Glutamatergic neuron (in vitro differentiated cells): ENCODE measurements around the gene LIN9. TPM values are rescaled to one million over a fixed set of nuclear protein-coding genes. Genes with fewer than 3 reads are reported as not detected.
A peak's percentile ranks its signal among the peaks of the same experiment; 100 is the strongest.

ENCODE experiments used
- DNase-seq: peaks from one replicate; pipeline ENCODE4 v3.0.0; 2022
- H3K27ac Mint-ChIP-seq: one replicate; pipeline ENCODE4 v1.8.0; 2020; ENCODE audit warnings: mild to moderate bottlenecking, mixed read lengths, inconsistent platforms; ENCODE audit not compliant: unreplicated experiment
- H3K27me3 Mint-ChIP-seq: one replicate; pipeline ENCODE4 v1.8.0; 2020; ENCODE audit warnings: mild to moderate bottlenecking, moderate library complexity, mixed read lengths, inconsistent platforms; ENCODE audit not compliant: unreplicated experiment
- H3K36me3 Mint-ChIP-seq: one replicate; pipeline ENCODE4 v1.8.0; 2020; ENCODE audit warnings: mild to moderate bottlenecking, mixed read lengths, inconsistent platforms; ENCODE audit not compliant: unreplicated experiment
- H3K4me1 Mint-ChIP-seq: one replicate; pipeline ENCODE4 v1.8.0; 2020; ENCODE audit warnings: mild to moderate bottlenecking, low read depth, mixed read lengths, inconsistent platforms; ENCODE audit not compliant: unreplicated experiment
- H3K4me3 Mint-ChIP-seq: one replicate; pipeline ENCODE4 v1.8.0; 2020; ENCODE audit warnings: mild to moderate bottlenecking, mixed read lengths, inconsistent platforms; ENCODE audit not compliant: unreplicated experiment
- H3K9me3 Mint-ChIP-seq: one replicate; pipeline ENCODE4 v1.8.0; 2020; ENCODE audit warnings: mild to moderate bottlenecking, moderate library complexity, mixed read lengths, inconsistent platforms; ENCODE audit not compliant: unreplicated experiment
- total RNA-seq: library from RNA; stranded (reverse); fragmentation: NEBNext Ultra II Directional; extraction: Animal tissue kit (Norgen Biotek cat#: 25700); gene quantifications from one replicate; pipeline ENCODE4 v1.2.1, GENCODE V29; 2021; ENCODE audit not compliant: unreplicated experiment
- TF ChIP-seq, protein P1 (sequence below): fragments of 200-600 bp; sonication (generic); IDR thresholded peaks from one replicate; pipeline ENCODE4 v1.5.0; 2021; ENCODE audit not compliant: partially characterized antibody, unreplicated experiment

Gene LIN9
- total RNA-seq, 1 donor from 2014 or later, result 7.1 TPM

DNA sequence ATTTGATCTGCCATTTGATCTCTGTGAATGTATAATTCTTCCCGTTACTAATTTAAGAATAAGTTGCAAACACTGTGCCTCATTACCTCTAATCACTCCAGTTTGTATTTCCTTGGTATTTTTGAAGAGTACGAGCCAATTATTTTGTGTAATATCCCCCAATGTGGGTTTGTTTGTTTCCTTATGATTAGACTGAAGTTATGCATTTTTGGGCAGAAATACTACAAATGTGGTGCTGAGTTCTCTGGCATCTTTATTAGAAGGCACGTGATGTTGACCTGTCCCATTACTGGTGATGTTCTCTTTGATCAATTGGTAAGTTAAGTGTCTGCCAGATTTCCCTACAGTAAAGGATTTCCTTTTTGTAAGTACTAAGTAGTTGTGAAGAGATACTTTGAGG is 75.2 kb downstream of the LIN9 start:
- TF ChIP-seq, protein P1, sequence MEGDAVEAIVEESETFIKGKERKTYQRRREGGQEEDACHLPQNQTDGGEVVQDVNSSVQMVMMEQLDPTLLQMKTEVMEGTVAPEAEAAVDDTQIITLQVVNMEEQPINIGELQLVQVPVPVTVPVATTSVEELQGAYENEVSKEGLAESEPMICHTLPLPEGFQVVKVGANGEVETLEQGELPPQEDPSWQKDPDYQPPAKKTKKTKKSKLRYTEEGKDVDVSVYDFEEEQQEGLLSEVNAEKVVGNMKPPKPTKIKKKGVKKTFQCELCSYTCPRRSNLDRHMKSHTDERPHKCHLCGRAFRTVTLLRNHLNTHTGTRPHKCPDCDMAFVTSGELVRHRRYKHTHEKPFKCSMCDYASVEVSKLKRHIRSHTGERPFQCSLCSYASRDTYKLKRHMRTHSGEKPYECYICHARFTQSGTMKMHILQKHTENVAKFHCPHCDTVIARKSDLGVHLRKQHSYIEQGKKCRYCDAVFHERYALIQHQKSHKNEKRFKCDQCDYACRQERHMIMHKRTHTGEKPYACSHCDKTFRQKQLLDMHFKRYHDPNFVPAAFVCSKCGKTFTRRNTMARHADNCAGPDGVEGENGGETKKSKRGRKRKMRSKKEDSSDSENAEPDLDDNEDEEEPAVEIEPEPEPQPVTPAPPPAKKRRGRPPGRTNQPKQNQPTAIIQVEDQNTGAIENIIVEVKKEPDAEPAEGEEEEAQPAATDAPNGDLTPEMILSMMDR, result no peak
- no peaks in the 10 kb centered on the region for H3K4me1 Mint-ChIP-seq

DNA sequence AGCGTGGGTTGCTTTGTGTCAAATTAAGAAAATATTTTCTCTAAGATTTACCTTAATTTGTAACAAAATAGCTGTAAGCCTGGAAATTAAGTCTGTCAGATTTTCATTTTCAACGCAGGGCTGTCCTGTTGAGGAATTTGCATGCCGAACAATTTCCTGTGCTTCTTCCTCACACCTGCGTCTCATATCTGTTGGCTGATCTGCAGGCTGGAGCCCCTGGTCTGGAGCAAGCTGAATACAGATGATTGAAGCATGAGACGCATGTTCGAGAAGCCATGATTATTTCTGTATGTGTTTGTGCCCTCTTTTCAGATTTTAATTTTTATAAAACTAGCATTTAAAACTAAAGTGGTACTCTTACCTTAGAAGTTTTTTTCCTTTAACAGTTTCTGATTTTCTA is 75.7 kb downstream of the LIN9 start:
- Mint-ChIP-seq H3K27me3 (no peaks in the 10 kb centered on the region), H3K27ac (no peak overlapping the region)
- DNase-seq, result no peak

More for the DNA sequence above, 75.2 kb downstream of the LIN9 start:
- no peaks in the 10 kb centered on the region for H3K9me3 Mint-ChIP-seq
- no peaks in the 10 kb centered on the region for H3K36me3 Mint-ChIP-seq
- no peaks in the 10 kb centered on the region for H3K27me3 Mint-ChIP-seq
- H3K27ac Mint-ChIP-seq, result no peak overlapping the region
- no peak for DNase-seq
- no peak overlapping the region for H3K4me3 Mint-ChIP-seq

DNA sequence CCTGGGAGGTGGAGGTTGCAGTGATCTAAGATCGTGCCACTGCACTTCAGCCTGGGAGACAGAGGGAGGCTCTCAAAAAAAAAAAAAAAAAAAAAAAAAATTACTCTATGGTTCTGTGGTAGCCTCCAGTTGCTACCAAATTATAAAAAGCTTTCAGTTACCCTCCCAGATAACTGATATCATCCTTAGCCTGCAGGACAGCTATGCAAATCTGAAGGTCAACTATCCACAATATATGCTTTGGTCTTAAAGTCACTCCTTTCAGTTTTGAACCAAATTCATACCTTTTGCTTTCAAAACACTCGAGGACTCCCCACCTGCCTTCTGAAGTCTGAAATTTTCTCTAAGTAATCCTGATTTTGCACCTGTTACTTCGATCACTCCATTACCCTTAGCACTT is 82.4 kb downstream of the LIN9 start:
- no peak for DNase-seq
- TF ChIP-seq, protein P1, result no peak
- Mint-ChIP-seq H3K27me3 (peaks cover 2% of the 10 kb centered on the region), H3K4me1 (no peaks in the 10 kb centered on the region), H3K4me3 (no peak overlapping the region), H3K36me3 (no peaks in the 10 kb centered on the region), H3K27ac (no peak overlapping the region), H3K9me3 (peaks cover 1% of the 10 kb centered on the region)

More for the DNA sequence above, 75.7 kb downstream of the LIN9 start:
- TF ChIP-seq, protein P1, result no peak
- Mint-ChIP-seq H3K4me3 (no peak overlapping the region), H3K9me3 (no peaks in the 10 kb centered on the region), H3K4me1 (no peaks in the 10 kb centered on the region), H3K36me3 (no peaks in the 10 kb centered on the region)

DNA sequence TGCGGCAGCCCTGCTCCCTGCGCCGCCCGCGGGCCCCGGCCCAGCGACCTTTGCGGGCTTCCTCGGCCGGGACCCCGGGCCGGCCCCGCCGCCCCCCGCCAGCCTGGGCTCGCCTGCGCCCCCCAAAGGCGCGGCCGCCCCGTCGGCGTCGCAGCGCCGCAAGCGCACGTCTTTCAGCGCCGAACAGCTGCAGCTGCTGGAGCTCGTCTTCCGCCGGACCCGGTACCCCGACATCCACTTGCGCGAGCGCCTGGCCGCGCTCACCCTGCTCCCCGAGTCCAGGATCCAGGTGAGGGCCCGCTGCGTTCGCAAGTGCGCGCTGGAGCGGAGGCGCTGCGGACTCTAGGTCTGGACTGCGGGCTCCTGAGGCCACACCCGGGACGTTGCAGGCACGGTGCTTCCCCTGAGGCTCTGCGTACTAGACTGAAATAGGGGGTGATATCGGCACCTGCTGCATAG is 85.1 kb downstream of the LIN9 start:
- Mint-ChIP-seq H3K36me3 (no peaks in the 10 kb centered on the region), H3K27me3 (peaks cover 2% of the 10 kb centered on the region)

DNA sequence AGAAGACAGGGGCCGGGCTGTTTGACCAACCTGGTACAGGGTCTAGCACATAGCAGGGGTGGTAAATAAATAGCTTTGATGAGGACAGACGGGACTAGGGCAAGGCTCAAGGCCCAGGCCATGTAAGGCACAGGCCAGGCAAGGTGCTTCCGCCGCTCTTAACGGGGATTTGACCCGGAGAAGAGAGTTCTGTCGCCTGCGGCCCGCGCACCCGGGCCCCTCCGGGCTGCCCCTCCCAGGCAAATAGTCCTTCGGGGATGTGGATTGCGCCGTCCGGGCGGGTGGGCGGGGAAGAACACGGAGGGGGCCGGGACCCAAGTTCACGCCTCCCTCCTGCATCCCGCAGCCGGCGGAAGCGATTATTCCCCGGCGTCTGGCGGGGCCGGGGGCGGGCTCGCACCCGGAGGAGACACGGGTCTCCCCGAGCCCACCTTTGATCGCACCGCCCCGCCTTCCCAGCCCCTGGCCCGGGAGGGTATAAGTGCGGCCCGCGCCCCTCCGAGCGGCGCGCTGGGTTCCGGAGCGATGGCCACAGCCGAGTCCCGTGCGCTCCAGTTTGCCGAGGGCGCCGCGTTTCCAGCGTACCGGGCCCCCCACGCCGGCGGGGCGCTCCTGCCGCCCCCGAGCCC is 85.7 kb downstream of the LIN9 start, which contains the start of gene MIXL1:
MIXL1 (plus strand) TSS at position 508 of the 629 bp plus-strand sequence; CDS start at position 526, 18 bp downstream.
- Mint-ChIP-seq H3K36me3 (no peaks in the 10 kb centered on the region), H3K4me3 (peak within 1 kb of the TSS; percentile 83), H3K4me1 (no peaks in the 10 kb centered on the region), H3K27me3 (peaks cover 2% of the 10 kb centered on the region), H3K9me3 (peaks cover 1% of the 10 kb centered on the region), H3K27ac (no peak within 1 kb of the TSS)
- TF ChIP-seq, protein P1, result no peak
- peak; percentile 50 for DNase-seq

More for the DNA sequence above, 85.1 kb downstream of the LIN9 start:
- Mint-ChIP-seq H3K27ac (no peak overlapping the region), H3K4me1 (no peaks in the 10 kb centered on the region), H3K4me3 (peak overlapping the region; percentile 83), H3K9me3 (peaks cover 1% of the 10 kb centered on the region)
- TF ChIP-seq, protein P1, result no peak
- DNase-seq, result peak; percentile 44
